NCI-H2227 (cell line): ENCODE data around the gene HSF4.

Source experiments
- DNase-seq: peaks from one replicate; lab custom pipeline; 2025; ENCODE audit not compliant: unreplicated experiment; lab: John Stamatoyannopoulos, UW

Gene HSF4

DNA sequence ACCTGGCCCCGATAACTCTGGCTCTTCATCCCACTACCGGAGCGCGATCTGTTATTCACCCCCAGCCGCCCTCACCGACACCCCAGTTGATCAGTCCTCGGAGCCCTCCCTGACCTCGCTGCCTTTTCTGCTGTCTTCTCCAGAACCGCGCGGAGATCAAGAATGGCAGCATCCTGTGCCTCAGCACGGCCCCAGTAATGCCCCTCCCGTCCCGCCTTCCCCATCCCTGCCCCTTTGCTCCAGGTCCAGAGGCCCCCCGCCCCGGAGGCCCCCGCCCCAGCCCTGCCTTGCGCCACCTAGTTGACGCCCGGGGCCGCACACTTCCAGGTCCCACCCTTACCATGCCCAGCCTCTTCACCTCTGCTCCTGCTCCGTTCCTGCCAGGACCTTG, 35.3 kb downstream of the HSF4 start:
- no peak for DNase-seq

DNA sequence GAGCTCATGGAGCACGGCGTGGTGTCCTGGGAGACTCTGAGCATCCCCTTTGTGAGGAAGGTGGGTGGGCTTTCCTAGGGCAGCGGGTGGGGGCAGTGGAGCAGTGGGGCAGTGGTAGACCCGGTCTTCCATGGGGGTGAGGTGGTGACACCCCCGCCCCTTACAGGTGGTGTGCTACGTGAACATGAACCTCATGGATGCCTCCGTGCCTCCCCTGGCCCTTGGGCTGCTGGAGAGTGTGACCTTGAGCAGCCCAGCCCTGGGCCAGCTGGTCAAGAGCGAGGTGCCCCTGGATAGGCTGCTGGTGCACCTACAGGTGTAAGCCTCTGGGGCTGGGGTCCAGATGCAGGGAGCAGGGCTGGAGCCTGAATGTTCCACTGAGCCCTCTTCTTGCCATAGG, 35.9 kb downstream of the HSF4 start:
- DNase-seq = no peak

DNA sequence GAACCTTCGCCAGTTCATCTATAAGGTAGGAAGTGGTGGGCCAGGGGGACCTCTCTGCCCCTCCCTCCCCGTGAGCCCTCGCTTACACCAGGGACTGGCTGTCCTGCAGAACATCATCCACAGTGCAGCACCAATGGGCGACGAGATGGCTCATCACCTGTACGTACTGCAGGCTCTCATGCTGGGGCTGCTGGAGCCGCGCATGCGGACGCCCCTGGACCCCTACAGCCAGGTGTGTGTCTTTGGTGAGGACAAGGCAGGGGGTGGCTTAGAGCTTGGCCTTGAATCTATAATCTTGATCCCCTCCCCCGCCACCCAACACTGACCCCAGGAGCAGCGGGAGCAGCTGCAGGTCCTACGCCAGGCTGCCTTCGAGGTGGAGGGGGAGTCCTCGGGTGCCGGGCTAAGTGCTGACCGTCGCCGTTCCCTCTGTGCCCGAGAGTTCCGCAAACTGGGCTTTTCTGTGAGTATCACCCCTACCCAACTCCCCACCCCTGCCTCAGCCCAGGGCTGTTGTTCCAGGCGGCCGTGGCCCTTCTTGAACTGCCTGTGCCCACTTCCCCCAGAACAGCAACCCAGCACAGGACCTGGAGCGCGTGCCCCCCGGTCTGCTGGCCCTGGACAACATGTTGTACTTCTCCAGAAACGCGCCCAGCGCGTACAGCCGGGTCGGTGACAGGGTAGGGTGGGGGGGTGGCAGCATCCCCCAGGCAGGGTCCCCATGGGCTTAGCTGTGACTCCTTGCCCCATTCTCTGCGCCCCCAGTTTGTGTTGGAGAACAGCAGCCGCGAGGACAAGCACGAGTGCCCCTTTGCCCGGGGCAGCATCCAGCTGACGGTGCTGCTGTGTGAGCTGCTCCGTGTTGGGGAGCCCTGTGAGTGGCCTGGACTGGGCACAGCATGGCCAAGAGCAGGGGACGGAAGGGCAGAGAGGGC, 37.1 kb downstream of the HSF4 start:
- DNase-seq = no peak

DNA sequence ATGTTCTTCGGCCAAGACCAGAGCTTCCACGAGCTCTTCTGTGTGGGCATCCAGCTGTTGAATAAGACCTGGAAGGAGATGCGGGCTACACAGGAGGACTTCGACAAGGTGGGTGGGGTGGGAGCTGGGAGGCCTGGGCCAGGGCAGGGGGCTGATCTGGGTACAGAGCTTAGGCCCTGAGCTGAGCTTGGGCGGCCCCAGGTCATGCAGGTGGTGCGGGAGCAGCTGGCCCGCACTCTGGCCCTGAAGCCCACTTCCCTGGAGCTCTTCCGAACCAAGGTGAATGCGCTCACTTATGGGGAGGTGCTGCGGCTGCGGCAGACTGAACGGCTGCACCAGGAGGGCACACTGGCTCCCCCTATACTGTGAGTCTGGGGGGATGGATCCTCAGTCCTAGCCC, 37.9 kb downstream of the HSF4 start:
- no peak for DNase-seq

DNA sequence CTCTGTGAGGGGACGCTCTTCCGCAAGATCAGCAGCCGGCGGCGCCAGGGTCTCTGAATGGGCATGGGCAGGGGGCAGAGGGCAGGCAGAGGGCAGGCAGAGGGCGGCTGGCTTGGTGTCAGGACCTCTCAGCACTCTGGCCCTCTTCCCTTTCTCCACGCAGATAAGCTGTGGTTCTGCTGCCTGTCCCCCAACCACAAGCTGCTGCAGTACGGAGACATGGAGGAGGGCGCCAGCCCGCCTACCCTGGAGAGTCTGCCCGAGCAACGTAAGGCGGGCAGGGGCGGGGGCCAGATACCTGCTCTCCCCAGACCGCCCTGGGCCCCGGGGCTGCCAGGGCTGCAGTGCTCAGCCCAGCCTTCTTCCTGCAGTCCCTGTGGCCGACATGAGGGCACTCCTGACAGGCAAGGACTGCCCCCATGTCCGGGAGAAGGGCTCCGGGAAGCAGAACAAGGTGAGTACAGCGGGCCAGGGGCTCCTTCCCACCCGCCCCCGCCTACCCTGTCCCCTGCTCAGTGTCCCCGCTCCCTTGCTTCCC, 38.5 kb downstream of the HSF4 start:
- DNase-seq = no peak

DNA sequence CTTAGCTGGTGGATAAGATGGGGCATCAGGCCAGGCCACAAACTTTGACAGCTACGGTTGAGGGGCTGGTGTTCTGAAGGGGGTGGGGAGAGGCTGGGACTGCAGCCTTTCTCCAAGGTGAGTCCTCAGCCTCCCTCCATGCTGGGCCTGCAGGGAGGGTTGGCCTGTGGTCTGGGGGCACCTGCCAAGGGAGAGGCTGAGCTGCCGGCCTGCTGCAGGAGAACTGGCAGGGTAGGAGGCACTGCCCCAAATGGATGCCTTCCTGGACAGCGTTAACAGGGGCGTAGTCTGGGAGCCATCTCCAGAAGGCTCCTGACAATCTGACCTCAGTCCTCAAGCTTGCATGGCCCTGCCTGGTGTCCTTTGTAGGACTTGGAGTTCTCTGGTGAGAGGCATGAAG, 39.5 kb downstream of the HSF4 start:
- DNase-seq = no peak

DNA sequence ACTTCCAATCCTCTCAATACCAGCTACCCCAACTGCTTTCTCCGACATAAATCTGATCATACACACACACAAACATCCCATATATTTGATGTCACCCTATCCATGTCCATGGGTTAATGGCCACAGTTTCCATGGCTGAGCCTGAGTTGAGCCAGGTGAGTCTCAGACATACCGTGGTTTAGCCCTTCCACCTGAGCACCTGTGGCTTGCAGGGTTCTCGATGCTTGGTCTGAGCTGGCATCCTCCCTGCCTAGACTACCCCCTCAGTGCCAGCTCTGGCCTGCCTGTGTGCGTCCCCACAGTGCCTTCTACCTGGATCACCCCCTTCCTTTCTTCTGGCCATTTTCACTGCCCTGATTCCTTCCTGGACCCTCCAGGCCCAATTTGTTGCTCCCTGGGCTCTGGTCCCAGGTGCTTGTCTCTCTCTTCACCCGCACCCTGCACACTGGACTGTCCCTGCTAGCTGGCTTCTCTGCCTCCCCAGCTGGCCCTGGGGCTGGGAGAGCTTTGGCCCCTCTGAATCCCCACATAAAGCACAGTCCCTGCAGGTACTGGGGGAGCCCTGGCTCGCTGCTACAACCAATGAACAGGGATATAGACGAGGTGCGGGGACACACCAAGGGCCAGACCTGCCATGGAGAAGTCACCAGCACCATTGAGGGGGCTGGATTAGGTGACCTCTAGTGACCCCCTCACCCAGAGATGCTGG, 41.7 kb downstream of the HSF4 start:
- no peak for DNase-seq

DNA sequence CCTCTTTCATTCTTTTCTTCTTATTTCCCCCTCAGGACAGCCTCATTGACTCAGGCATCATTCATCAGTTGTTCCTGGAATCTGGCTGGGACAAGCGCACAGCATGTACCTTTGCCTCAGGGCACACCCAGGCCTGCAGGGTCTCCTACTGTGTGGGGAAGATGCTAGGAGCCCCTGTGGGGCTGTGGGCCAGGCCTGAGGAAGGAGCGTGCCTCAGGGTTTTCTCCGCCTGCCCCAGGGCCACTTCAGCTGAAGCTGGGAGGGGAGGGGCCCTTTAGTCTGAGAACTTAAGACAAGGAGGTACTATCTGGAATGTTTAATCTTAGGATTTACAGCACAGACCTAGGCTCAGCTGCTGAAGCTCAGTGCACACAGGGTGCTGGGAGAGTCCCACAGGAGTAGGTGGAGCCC, 42.3 kb downstream of the HSF4 start:
- DNase-seq = no peak

DNA sequence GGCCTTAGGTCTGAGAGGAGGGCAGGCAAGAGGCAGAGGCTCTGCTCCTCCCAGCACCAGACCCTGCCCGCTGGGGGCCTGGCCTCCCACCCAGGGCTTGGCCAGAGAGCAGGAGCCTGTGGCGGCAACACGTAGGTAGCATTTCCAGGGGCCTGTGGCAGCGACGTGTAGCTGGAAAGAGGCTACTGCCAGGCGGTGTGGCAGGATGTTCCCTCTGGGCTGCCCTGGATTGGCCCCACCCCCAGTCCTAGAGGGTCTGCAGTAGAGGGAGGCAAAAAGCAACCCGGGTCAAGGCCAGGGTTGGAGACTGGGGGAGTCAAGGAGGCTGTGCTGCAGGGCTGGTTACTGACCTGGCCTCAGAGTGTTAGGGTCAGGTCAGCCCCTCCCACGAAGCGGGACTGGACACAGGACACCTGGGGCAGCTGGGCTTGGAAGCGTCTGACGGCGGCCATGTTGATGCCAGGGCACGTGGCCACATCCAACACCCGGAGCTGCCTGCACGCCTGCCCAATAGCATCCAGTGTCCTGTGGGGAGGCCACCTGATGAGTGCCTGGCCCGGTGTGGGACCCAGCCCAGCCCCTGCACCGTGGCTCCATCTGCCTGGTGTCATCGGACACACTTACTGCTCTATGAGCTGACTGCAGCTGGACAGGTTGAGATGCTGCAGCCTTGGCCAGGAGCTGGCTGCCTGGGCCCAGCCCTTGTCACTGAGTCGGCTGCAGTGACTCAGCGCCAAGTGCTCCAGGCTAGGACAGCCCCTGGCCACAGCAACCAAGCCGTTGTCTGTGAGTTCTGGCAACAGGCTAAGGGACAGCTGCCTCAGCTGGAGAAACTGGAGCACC, 42.9 kb downstream of the HSF4 start:
- DNase-seq = no peak

DNA sequence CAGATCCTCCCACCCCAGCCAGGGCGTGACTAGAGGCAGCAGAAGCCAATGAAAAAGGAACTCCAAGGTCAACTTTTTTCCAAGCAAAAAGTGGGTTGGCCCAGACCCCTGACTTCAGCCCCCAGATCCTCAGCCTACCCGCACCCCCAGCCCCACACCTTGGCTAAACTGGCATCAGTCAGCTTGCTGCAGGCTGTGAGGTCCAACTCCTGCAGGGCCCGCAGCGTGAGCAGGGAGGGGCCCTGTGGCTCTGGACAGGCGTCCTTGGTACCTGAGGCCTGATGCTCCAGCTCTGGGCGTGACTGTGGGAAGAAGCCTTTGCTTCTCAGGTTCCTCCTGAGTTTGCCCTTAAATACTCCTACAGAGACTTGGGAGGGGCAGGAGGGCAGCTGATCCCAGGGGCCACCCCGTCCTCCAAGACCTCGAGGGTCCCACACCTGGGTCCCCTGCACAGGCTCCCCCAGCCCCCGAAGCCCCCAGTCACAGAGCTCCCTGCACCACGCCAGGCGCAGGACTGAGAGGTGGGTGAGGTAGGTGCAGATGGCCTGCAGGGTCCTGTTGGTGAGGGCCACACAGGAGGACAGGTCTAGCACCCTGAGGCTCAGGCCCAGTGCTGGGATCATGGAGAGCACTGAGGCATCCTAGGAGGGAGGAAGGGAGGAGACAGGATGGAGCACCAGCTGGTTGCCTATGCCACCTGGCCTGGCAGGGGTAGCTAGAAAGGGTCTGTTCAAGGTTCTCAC, 43.8 kb downstream of the HSF4 start:
- no peak for DNase-seq

DNA sequence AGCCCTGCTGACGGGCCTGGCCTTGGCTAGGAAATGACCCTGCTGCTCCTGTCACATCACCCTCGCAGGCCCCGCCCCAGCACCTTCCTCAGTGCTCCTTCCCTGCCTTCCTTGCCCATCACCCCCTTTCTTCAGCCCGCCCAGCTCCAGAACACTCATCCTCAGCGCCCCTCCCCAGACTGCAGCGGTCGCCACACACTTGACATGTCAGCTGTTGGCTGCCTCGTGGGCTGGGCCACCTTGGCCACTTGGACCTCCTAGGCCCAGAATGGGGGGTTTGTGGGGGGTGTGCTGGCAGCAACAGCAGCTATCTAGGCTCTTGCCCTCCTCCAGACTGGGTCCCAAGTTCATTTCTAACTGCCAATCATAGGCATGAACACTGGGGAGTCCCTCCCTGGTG, 45.0 kb downstream of the HSF4 start:
- DNase-seq = no peak

DNA sequence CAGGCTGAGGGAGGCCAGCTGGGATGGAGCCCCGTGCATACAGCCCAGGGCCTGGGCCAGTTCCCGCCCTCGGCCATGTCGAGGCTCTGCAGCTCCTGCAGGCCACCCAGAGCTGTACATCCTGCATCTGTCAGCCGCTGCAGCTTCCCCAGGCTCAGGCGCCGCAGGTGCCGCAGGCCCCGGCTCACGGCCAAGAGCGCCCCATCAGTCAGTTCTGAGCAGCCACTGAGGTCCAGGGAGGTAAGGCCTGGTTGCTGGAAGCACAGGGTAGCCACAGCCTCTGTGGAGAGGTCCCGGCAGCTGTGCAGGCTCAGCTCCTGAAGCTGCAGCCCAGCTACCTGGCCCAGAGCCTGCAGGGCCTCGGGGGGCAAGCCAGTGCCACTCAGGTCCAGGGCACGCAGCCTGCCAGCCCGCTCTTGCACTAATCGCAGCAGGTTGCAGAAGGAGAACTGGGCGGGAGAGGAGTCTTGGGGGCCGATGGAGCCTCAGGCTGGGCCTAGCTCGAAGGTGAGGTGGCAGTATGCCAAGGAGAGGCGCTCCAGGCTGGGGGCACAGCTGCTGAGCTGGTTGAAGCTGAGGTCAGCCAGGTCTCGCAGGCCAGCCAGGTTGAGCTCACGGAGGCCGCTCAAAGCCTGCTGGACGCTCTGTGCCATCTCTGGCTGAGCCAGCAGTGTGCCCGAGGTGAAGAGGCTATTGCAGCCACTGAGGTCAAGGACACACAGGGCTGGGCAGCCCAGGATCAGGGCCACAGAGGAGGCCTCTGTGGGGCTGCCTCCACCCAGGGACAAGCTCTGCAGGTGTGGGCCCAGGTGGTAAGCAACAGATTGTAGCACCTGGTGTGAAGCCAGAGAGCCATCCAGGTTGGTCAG, 45.8 kb downstream of the HSF4 start:
- no peak for DNase-seq

DNA sequence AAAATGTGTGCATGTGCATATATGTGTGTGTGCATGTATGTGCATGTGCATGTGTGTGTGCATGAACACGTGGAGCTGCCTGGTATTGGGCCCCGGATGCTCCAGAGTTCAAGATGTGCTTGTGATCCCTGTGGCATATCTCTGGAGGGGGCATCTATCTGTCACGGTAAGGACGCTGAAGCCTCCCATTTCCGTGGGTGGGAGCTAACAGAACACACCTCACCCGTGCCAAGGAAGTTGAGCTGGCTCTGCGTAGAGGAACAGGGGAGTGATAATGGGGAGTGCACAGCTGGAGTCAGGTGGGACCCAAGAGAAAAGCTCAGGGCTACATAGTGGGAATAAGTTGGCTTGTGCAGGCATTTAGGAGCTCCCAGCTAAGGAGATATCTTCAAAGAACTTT, 47.1 kb downstream of the HSF4 start:
- DNase-seq = no peak

DNA sequence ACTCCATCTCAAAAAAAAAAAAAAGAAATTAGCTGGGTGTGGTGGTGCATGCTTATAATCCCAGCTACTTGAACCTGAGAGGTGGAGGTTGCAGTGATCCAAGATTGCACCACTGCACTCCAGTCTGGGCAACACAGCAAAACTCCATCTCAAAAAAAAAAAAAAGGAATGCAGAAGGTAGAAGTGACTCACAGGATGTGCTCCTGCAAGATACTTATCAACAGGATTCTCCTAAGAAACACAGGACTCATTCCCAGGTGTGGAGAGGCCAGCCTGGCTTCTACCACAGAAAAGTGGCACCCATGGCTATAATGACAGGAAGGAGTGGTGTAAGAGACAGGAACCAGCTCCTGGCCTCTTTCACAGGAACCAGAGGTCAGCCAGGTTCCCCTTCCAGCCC, 48.2 kb downstream of the HSF4 start:
- DNase-seq = no peak

DNA sequence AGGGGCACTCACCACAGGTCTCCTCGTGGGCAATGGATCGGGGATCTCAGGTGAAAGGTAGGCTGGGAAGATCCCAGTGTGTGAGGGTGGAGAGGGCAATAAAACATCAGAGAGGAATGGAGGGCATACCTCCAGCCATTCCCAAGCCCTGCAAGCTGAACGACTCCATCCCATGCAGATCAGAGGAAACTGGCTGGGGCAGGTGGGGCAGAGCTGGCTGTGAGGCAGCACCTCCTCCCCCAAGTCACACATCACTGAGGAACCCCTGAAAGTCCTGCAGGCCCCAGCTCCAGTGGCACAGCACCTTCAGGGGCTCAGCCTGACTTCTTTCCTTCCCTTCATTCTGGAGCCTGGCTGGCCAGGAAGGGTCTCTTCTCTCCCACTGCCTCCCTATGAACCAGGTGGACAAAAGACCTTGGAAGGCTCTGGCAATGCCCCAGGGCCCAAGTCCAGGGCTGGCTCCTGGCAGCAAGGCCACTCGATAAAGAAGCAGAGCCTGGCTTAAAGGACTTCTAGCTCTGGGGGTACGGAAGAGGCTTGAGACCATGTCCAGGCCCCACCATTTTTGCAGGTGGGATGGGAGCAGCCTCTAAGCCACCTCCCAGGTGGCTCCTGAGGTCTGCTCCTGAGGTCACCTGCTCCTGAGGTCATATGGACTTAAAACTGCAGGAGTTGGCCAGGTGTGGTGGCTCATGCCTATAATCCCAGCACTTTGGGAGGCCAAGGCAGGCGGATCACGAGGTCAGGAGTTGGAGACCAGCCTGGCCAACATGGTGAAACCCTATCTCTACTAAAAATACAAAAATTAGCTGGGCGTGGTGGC, 48.9 kb downstream of the HSF4 start:
- no peak for DNase-seq

DNA sequence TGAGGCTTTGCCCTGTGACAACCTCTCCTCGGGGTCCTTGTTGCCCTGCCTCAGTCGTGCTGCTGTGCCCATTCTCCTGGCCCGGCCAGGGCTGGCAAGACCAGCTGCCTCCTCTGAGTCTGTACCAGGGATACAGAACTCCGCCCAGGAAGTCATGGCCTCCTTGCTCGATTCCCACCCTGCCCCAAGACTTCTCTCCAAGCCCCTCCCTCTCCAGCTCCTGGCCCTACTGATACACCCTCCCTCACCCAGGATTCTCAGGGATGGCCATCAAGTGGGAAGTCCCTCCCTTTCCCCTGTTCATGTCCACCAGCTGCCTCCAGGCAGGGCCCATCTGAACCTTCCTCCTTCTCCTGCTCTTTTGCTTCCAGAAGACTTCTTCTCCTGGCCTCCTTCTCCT, 51.2 kb downstream of the HSF4 start:
- DNase-seq = no peak

DNA sequence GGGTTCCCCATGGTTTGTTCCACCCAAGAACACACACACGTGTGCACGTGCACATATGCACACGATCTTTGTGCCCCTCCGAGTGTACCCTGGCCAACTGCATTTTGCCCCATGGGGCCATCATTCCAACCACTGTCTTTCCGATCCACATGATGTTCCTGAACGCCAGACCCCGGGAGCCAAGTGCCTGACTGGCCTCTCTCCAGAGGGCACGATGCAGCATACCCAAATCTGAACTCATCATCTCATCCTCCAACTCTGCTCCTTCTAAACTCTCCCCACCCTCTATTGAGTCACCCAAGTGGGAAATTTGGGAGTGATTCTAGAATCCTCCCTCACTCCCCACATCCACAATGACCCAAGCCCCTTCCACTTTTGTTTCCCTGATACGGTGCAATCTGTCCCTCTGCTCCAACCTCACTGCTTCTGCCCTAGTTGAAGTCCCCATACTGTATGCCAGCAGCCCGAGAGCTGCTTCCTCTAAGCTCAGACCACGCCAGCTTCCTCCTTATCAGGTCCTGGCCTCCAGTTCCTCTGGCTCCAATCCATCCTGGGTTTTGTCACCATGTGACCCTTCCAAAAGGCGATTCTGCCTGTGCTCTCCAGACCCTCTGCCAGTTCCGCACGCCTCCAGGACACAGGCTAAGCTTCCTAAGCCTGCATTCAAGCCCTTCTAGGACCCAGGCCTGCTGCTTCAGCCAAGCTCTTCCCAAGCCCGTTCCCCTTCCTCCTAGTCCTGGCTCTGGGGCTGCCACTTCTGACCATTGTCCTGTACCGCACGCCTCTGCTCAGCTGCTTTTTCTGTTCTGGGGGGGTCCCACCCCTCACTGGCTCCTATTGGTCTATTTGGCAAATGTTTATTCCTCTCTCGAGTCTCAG, 52.3 kb downstream of the HSF4 start:
- DNase-seq = no peak
